Loucy (cell line): ENCODE results near the gene SSUH2.

ENCODE experiments used
- H2AFZ ChIP-seq: fragments of 200-600 bp; sonication (generic); 2 replicates; pipeline ENCODE4 v1.6.0; 2016; ENCODE audit warnings: antibody characterized with exemption, mild to moderate bottlenecking, low read length, moderate library complexity
- H3F3A ChIP-seq: fragments of 200-600 bp; 2 replicates; pipeline ENCODE4 v1.6.0; 2016; ENCODE audit warnings: antibody characterized with exemption, low read depth, mild to moderate bottlenecking
- H3K27me3 ChIP-seq: fragments of 200-600 bp; sonication (generic); 2 replicates; pipeline ENCODE4 v1.6.1; 2014; ENCODE audit warnings: low read length, mild to moderate bottlenecking; ENCODE audit not compliant: insufficient read depth, poor library complexity, severe bottlenecking
- H3K36me3 ChIP-seq: fragments of 200-600 bp; sonication (generic); 2 replicates; pipeline ENCODE4 v1.6.1; 2016; ENCODE audit warnings: low read length; ENCODE audit not compliant: insufficient read depth
- H3K4me1 ChIP-seq: fragments of 200-600 bp; sonication (generic); 2 replicates; pipeline ENCODE4 v1.5.1; 2014; ENCODE audit warnings: low read length, mild to moderate bottlenecking; ENCODE audit not compliant: insufficient read depth, poor library complexity, severe bottlenecking
- H3K4me2 ChIP-seq: fragments of 200-600 bp; sonication (generic); 2 replicates; pipeline ENCODE4 v1.6.0; 2014; ENCODE audit warnings: antibody characterized with exemption, low read length, low read depth, mild to moderate bottlenecking; ENCODE audit not compliant: poor library complexity, severe bottlenecking
- H3K4me3 ChIP-seq: fragments of 200-600 bp; sonication (generic); 2 replicates; pipeline ENCODE4 v1.5.1; 2014; ENCODE audit warnings: low read length, mild to moderate bottlenecking, mixed read lengths; ENCODE audit not compliant: poor library complexity, severe bottlenecking
- H3K79me2 ChIP-seq: fragments of 200-600 bp; sonication (generic); 2 replicates; pipeline ENCODE4 v1.6.1; 2014; ENCODE audit warnings: low read length; ENCODE audit not compliant: insufficient read depth
- H3K9ac ChIP-seq: fragments of 200-600 bp; sonication (generic); 2 replicates; pipeline ENCODE4 v1.6.0; 2014; ENCODE audit warnings: mild to moderate bottlenecking, low read depth, low read length, moderate library complexity; ENCODE audit not compliant: poor library complexity, severe bottlenecking
- H3K9me2 ChIP-seq: fragments of 200-600 bp; sonication (generic); replicated peaks from 2 replicates; pipeline ENCODE4 v1.6.1; 2016; ENCODE audit warnings: low read depth, low read length, mixed read lengths
- H3K9me3 ChIP-seq: fragments of 200-600 bp; sonication (generic); 2 replicates; pipeline ENCODE4 v1.6.1; 2014; ENCODE audit warnings: mild to moderate bottlenecking, antibody characterized with exemption, low read length, low read depth; ENCODE audit not compliant: insufficient read depth
- H4K20me1 ChIP-seq: fragments of 200-600 bp; sonication (generic); 2 replicates; pipeline ENCODE4 v1.6.0; 2014; ENCODE audit warnings: antibody characterized with exemption, low read length, mild to moderate bottlenecking; ENCODE audit not compliant: insufficient read depth, poor library complexity, severe bottlenecking
- CTCF ChIP-seq: fragments of 200-600 bp; sonication (generic); conservative IDR thresholded peaks from 2 replicates; pipeline ENCODE4 v1.5.1; 2014; ENCODE audit warnings: mild to moderate bottlenecking, antibody characterized with exemption, low read length
- EZH2phosphoT487 ChIP-seq: fragments of 200-600 bp; IDR thresholded peaks from 2 replicates; pipeline ENCODE4 v1.6.1; 2018; ENCODE audit warnings: antibody characterized with exemption, mild to moderate bottlenecking, moderate library complexity, borderline replicate concordance

Gene SSUH2

GRCh38 chr3:8646313-8646938 lies 1.8 kb upstream of the SSUH2 start:
- Histone ChIP-seq H3K9me3 (no peaks in the 10 kb centered on the region), H2AFZ (no peak overlapping the region)
- TF ChIP-seq CTCF, result no peak
- no peak for TF ChIP-seq EZH2phosphoT487

GRCh38 chr3:8645712-8646111 lies 1.1 kb upstream of the SSUH2 start:
- Histone ChIP-seq H2AFZ (no peak overlapping the region), H3K27me3 (no peaks in the 10 kb centered on the region), H4K20me1 (no peaks in the 10 kb centered on the region), H3K79me2 (no peaks in the 10 kb centered on the region), H3K4me3 (no peak overlapping the region), H3F3A (no peaks in the 10 kb centered on the region), H3K9me2 (no peaks in the 10 kb centered on the region), H3K9ac (no peak overlapping the region), H3K36me3 (no peaks in the 10 kb centered on the region), H3K4me1 (no peaks in the 10 kb centered on the region), H3K4me2 (no peak overlapping the region), H3K9me3 (no peaks in the 10 kb centered on the region)
- no peak for TF ChIP-seq CTCF
- TF ChIP-seq EZH2phosphoT487, result no peak

More at GRCh38 chr3:8646313-8646938, 1.8 kb upstream of the SSUH2 start:
- H3K4me3 ChIP-seq, result no peak overlapping the region
- H3K4me2 ChIP-seq, result no peak overlapping the region
- H3K4me1 ChIP-seq, result no peaks in the 10 kb centered on the region
- no peak overlapping the region for H3K9ac ChIP-seq
- H4K20me1 ChIP-seq, result no peaks in the 10 kb centered on the region
- no peaks in the 10 kb centered on the region for H3F3A ChIP-seq
- H3K9me2 ChIP-seq, result no peaks in the 10 kb centered on the region
- H3K79me2 ChIP-seq, result no peaks in the 10 kb centered on the region
- no peaks in the 10 kb centered on the region for H3K36me3 ChIP-seq
- no peaks in the 10 kb centered on the region for H3K27me3 ChIP-seq

- Histone ChIP-seq H3K27me3 (no peaks in the 10 kb centered on the region), H3K4me3 (no peak overlapping the region), H3K79me2 (no peaks in the 10 kb centered on the region), H3K9ac (no peak overlapping the region), H2AFZ (no peak overlapping the region), H4K20me1 (no peaks in the 10 kb centered on the region), H3F3A (no peaks in the 10 kb centered on the region), H3K9me2 (no peaks in the 10 kb centered on the region), H3K36me3 (no peaks in the 10 kb centered on the region), H3K9me3 (no peaks in the 10 kb centered on the region), H3K4me1 (no peaks in the 10 kb centered on the region), H3K4me2 (no peak overlapping the region)
- no peak for TF ChIP-seq CTCF
- TF ChIP-seq EZH2phosphoT487, result no peak
These were observed 769 bp downstream of the SSUH2 start for GRCh38 chr3:8643693-8644365.
